Epithelial cell of esophagus (primary cell): ENCODE measurements around the gene SZRD1.
"Not testable (repeated sequence)": the region's sequence is repeated elsewhere in the genome, so short reads cannot be mapped to it uniquely, and the experiment has no call there.

Experiments used
- DNase-seq: peaks from one replicate; pipeline ENCODE4 v3.0.0; 2010; ENCODE audit warnings: low read depth
- H3K4me3 ChIP-seq: 2 replicates; pipeline ENCODE4 v1.5.1; 2011; ENCODE audit warnings: mild to moderate bottlenecking, low read length, control low read depth
- TF ChIP-seq, protein P1 (sequence below): IDR thresholded peaks from 2 replicates; pipeline ENCODE4 v1.5.1; 2011; ENCODE audit warnings: low read depth, mild to moderate bottlenecking, low read length, control low read depth, inconsistent platforms; ENCODE audit not compliant: insufficient read depth; ENCODE audit errors: missing control alignments

SZRD1 gene

DNA sequence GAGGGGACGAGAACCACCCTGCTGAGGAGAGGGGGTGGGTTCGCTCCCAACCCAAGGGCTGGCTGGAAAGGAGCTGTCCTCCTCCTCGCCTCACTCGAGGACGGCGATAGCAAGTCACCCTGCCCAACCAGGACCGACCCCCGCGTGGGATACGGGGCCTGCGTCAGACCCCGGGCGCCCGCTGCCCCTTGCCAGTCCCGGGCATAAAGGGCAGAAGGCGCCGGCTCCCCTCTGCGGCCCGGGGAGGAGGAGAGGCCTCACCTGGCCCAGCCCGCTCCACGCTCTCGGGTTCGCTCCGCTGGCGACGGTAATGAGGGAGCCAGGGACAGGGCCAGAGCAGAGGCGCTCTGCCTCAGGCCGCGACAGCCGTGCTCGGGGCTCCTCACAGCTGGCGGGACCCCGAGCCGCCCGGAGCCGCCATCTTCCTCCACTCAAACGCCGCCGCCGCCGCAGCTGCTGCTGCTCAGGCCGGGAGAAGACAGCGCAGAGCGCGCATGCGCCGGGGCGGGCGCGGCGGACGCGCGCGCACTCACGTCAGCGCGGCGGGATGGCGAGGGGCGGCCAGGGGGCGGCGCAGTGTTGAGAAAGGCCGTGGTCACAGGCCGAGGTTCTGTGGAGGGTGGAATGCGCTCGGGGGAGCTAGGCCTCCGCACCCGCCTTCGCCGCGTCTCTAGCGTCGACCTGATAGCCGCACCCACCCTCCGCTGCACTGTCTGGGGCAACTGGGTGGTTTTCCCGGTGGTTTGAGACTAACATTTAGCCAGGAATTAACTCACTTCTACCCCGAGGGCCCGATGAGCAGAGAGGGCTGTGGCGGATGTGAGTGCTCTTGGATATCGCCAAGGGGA is 14.8 kb upstream of the SZRD1 start, which contains the start of gene FBXO42:
Gene FBXO42, minus strand, starts transcription at position 487 of the 848 bp plus-strand sequence. CDS start 37,062 bp downstream, outside the sequence.
- TF ChIP-seq, protein P1, sequence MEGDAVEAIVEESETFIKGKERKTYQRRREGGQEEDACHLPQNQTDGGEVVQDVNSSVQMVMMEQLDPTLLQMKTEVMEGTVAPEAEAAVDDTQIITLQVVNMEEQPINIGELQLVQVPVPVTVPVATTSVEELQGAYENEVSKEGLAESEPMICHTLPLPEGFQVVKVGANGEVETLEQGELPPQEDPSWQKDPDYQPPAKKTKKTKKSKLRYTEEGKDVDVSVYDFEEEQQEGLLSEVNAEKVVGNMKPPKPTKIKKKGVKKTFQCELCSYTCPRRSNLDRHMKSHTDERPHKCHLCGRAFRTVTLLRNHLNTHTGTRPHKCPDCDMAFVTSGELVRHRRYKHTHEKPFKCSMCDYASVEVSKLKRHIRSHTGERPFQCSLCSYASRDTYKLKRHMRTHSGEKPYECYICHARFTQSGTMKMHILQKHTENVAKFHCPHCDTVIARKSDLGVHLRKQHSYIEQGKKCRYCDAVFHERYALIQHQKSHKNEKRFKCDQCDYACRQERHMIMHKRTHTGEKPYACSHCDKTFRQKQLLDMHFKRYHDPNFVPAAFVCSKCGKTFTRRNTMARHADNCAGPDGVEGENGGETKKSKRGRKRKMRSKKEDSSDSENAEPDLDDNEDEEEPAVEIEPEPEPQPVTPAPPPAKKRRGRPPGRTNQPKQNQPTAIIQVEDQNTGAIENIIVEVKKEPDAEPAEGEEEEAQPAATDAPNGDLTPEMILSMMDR: peak; percentile 15
- peak within 1 kb of the TSS; percentile 94 for H3K4me3 ChIP-seq
- peak; percentile 93 for DNase-seq

DNA sequence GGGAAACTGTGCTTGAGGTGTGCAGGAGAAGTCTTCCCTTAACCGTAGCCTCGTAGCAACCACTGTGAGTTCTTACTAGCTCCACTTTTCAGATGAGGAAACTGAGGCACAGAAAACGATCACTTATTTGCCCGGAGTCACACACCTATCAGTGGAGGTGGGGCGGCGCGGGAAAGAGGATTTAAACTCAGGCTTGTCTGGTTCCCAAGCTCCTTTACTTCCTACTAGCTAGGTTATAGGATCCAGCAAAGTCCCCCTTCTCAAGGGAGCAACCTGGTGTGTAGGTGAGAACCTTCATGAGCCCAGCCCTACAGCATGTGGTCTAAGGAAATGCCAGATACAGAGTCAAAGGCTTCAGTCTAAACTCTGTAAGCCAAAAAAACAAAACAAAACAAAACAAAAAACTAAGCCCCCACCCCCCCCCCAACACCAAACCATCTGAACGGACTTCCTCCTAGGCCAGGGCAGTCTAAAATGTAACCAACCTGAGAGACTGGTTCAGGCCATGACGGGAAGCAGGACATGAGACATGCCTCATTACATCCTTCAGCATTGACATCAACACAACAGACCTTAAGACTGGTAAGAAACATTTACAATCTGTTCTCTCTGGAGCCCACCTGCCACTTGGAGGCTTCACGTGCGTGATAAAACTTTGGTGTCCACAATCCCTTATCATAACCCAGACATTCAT is 14.1 kb upstream of the SZRD1 start:
- TF ChIP-seq, protein P1: no peak
- DNase-seq: peak; percentile 43
- peak overlapping the region; percentile 94 for H3K4me3 ChIP-seq

DNA sequence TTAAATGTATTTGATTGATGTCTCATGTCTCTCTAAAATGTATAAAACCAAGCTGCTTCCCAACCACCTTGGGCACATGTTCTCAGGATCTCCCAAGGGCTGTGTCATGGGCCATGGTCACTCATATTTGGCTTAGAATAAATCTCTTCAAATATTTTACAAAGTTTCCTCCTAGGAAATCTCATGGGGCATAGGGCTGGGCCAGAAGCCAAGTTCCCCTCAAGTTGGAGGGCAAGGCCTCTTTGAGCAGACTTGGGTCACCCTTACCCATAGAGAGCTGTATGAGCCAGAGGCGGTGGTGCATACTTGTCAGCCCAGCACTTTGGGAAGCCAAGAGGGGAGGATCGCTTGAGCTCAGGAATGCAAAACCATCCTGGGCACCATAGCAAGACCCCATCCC is 12.4 kb upstream of the SZRD1 start:
- DNase-seq: no peak
- TF ChIP-seq, protein P1: no peak
- no peak overlapping the region for H3K4me3 ChIP-seq

DNA sequence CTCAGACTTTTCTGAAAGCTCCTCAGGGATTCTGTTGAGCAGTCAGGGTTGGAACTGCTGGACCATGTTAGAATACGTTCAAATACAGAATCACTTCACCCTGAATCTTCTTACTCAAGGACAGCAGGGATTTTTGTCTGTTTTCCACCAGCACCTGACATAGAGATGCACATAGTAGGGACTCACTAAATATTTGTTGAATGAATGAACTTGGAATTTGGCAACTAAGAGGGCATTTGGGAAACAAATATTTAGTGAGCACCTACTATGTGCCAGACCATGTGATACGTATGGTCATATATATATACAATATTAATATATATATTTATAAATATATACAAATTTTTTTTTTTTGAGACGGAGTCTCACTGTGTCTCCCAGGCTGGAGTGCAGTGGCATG is 10.2 kb upstream of the SZRD1 start:
- no peak for DNase-seq
- H3K4me3 ChIP-seq: no peak overlapping the region
- TF ChIP-seq, protein P1: no peak

DNA sequence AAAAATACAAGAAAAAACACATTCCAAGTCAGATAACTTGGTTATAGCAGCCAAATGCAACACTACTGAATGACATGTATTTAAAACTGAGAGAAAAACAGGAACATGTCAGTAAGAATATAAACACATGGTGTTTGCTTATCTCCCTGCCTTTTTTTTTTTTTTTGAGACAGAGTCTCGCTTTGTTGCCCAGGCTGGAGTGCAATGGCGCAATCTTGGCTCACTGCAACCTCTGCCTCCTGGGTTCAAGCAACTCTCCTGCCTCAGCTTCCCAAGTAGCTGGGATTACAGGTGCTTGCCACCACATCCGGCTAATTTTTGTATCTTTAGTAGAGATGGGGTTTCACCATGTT is 1.9 kb upstream of the SZRD1 start:
- not testable (repeated sequence) for DNase-seq, H3K4me3 ChIP-seq

DNA sequence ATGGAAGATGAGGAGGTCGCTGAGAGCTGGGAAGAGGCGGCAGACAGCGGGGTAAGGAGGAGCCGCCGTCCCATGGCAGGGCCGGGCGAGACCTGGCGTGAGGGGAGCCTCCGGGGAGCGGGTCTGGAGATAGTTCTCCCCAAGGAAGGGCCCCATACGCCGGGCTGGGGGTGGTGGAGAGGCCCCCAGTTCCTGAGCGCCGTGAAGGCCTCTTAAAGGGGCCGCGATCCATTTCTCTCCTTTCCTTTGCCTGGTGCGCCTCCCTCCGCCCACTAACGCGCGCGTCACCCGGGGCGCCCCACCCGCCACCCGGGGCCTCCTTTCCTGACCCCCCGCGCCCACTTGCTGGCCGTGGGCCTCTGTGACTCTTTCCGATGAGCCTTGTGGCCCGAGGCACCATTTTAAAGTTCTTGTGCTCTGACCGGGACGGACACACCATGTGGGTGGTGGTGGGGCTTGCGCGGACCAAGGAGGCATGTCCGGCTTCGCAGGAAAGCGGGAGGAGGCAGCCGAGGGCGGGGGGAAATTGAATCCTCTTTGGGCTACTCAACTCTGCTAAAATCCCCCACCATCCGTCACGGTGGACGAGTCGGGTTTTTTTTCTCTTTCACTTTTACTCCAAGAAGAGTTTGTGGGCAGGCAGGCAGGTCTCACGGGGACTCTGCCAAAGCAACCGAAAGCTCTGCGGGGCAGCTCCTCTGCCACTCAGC is 371 bp downstream of the SZRD1 start:
- TF ChIP-seq, protein P1: no peak
- peak overlapping the region; percentile 92 for H3K4me3 ChIP-seq
- DNase-seq: peak; percentile 86

DNA sequence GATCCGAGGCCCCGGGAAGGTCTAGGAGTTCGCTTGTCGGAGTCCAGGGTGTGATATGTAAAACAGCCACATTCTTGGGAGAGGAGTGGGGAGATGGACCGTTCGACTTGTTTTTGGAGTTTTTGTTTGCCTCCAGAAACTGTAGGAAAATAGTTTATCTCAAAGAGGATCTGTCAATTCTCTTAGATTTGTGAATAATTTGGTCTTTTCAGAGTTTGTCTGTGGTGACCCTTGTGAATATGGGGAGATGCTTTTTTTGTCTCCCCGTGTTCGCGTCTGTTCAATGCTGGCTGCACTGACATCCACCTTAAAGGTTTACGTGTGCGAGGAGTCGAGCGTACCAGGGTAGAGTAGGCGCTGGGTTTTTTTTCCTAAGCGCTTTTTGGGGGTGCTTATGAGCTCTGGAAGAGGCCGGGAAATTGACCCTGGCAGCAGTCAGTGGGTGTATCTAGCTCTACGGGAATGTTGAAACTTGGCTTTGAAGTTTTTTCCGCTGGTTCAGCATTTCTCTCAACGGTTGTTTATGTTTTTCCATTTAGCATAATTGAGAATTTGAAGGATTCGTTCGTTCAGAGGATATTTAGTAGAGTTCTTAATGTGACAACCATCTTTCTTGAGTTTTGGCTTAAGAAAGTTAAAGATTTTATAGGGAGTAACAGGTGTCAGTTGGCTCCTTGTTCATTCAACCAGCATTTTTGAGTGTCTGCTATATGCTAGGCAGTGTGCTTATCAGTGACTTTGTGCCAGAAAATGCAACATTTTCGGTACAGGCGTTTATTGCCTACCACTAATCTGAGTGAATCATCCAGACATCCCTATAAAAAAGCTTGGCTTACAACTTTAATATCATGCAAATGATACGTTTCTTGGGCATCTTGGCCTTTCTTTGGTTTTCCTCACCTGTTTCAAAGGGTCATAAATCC is 1.2 kb downstream of the SZRD1 start:
- TF ChIP-seq, protein P1: no peak
- peak; percentile 16 for DNase-seq
- peak overlapping the region; percentile 92 for H3K4me3 ChIP-seq
